Activated CD8-positive, alpha-beta memory T cell treated with anti-CD3 and anti-CD28 coated beads, Interleukin-2, amount 50 U/mL, for 24 hours (primary cell): Measurements from ENCODE around the gene APOE.

Source experiments
- DNase-seq: peaks from one replicate; pipeline ENCODE4 v3.0.0-alpha.2; 2020; ENCODE audit errors: extremely low read depth

Gene APOE

GRCh38 chr19:44954278-44954648, 48.7 kb downstream of the APOE start:
- DNase-seq = no peak

DNA sequence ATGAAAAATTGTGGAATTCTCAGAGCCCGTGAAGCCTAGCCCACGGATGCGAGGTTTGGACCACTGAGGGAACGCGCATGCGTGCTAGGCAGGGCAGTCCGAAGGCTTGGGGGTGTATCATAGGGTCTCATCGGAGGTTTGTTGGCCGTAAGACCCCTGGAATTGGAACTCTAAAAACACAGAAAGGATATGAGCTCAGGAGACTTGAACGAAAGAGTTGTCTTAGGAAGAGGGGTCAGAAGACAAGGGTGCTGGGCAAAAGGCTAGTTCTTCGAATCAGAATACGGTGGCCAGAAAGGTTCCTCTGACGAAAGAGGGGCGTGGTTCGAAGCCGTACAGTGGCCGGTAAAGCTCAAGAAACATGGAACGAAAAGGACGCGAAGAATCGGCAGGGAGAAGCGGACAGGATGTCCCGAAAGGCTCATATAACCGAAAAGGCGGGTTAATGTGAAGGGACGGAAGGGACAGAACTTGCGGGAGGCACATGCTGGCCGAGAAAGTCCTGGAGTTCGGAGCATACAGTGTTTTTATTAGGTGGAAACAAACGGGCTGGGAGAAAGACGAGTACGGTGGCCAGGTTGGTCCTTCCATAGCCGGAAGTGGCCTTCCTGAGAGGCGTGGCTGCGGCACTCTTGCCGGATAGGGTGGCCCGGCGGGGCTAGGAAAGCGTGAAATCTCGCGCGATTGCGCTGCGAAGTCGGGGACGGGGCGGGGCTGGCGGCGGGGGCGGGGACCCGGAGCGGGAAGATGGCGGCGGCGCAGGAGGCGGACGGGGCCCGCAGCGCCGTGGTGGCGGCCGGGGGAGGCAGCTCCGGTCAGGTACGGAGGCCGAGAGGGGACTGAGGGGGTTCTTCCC, 49.3 kb downstream of the APOE start, which contains the start of gene CLPTM1:
Gene CLPTM1 (plus strand): TSS at position 732 of the 856 bp plus-strand sequence. CDS start 16 bp downstream, at position 748.
- peak; percentile 91 for DNase-seq

GRCh38 chr19:44955505-44956439, 50.2 kb downstream of the APOE start:
- DNase-seq = no peak

DNA sequence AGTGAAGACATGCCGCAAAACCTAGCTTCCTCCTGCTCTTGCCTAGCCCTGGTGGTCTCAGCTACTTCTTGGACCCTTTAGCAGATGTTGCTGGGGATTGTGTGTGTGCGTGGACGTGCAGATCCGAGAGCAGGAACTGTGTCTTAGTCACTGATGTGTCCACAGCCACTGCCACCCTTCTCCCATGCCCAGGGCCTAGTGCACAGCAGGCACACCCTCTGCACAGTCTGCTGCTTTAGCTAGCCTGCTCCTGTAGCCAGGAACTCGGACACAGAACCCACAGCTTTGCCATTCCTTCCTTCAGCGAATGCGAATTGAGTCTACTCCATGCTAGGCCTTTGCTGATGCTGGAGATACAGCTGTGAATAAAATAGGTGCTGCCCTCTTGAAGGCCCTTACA, 51.9 kb downstream of the APOE start:
- no peak for DNase-seq

- no peak for DNase-seq
These were observed 52.5 kb downstream of the APOE start for GRCh38 chr19:44958090-44958489.
